Activated CD4-positive, alpha-beta T cell treated with anti-CD3 and anti-CD28 coated beads, Interleukin-2, amount 10 ng/mL, durations not matched to agents 7 days and 5 days (primary cell): Measurements from ENCODE around the gene TCTN1. TPM values are rescaled to one million over a fixed set of nuclear protein-coding genes. Genes with fewer than 3 reads are reported as not detected.
"Not testable (repeated sequence)": the region's sequence is repeated elsewhere in the genome, so short reads cannot be mapped to it uniquely, and the experiment has no call there.

Experiments
- CTCF ChIA-PET: fragments of 350-600 bp; sonication (Branson Sonifier 250); formaldehyde crosslinking; loops from one replicate; lab custom pipeline; 2021; ENCODE audit warnings: antibody characterized with exemption; lab: Charles Lee
- POLR2A ChIA-PET: fragments of 350-600 bp; sonication (Branson Sonifier 250); formaldehyde crosslinking; loops from one replicate; lab custom pipeline; 2021; ENCODE audit warnings: antibody characterized with exemption; lab: Charles Lee
- DNase-seq: peaks from one replicate; pipeline ENCODE4 v3.0.0-alpha.2; 2020
- H3K27ac Mint-ChIP-seq: one replicate; pipeline ENCODE4 v1.8.0; 2021; ENCODE audit warnings: mild to moderate bottlenecking, moderate library complexity, mixed read lengths
- H3K27me3 Mint-ChIP-seq: one replicate; pipeline ENCODE4 v1.8.0; 2021; ENCODE audit warnings: mixed read lengths
- H3K36me3 Mint-ChIP-seq: one replicate; pipeline ENCODE4 v1.8.0; 2021; ENCODE audit warnings: low read depth, mixed read lengths
- H3K4me1 Mint-ChIP-seq: one replicate; pipeline ENCODE4 v1.8.0; 2021; ENCODE audit warnings: mixed read lengths
- H3K4me3 Mint-ChIP-seq: one replicate; pipeline ENCODE4 v1.8.0; 2021; ENCODE audit warnings: mild to moderate bottlenecking, moderate library complexity, mixed read lengths
- H3K9me3 Mint-ChIP-seq: one replicate; pipeline ENCODE4 v1.8.0; 2021; ENCODE audit warnings: mixed read lengths
- total RNA-seq, 2 experiments: library from RNA; stranded (reverse); gene quantifications; one replicate each; pipeline ENCODE4 v1.2.3, GENCODE V29; 2021

TCTN1 gene
- total RNA-seq: 1 to 10 TPM; 4.3 to 5.2 TPM

DNA sequence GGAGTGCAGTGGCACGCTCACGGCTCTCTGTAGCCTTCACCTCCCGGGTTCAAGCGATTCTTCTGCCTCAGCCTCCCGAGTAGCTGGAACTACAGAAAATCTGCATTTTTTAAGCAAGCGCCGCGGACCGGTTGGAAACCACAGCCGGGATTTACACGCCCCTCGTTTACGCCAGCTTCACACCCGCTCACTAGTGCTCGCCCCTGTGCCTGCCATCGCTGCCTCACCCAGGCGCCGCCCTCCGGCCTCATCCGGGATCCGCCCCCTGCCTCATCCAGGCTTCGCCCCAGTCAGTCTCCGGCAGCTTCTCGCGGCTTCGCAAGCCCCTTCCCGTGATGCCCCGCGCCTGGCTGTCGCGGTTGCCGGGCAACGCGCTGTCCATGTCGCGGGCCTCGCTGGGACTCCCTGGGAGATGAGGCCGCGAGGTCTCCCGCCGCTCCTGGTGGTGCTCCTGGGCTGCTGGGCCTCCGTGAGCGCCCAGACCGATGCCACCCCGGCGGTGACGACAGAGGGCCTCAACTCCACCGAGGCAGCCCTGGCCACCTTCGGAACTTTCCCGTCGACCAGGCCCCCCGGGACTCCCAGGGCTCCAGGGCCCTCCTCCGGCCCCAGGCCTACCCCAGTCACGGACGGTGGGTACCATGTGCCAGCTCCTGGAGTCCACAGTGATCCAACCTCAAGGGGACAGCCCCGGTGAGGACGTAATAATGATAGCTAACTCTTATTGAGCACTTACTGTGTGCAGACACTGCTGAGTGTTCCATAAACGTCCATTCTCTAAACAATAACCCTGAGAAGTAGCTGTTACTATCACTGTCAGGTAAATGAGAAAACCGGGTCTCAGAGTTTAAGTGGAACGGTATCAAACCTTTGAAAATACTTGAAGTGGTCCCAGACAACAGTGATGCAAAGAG is at the start of gene TCTN1:
Gene TCTN1, plus strand, starts transcription at position 359 of the 914 bp plus-strand sequence. Its CDS starts 54 bp downstream, at position 413.
- no peaks in the 10 kb centered on the region for H3K9me3 Mint-ChIP-seq

DNA sequence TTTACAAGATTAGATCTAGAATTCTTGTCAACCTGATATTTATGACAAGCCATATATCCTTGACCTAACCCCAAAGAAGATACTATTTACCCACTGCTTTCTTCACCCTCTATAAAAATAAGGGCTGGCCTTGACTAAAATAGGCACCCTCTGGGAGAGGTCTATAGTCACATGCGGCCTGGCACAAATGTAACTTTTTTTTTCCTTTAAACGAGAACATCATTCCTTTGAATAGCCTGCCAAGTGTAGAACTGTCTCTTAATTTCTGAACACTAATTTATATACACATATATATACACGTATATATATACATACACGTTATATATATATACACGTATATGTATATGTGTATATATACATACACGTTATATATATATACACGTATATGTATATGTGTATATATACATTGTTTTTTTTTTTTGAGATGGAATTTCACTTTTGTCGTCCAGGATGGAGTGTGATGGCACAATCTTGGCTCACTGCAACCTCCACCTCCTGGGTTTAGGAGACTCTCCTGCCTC is 49.4 kb upstream of the TCTN1 start:
- ChIA-PET POLR2A (no interaction called here), CTCF (interaction anchor here (1.2 to 1.6 kb wide), 3 partner anchors 16 to 115 kb away, joined by 3 to 4 read pairs (median 3); partner anchors contain the start of gene ARPC3)
- peaks cover 27% of the 10 kb centered on the region for H3K36me3 Mint-ChIP-seq
- peaks cover 62% of the 10 kb centered on the region for H3K4me1 Mint-ChIP-seq
- H3K4me3 Mint-ChIP-seq: no peak overlapping the region
- H3K9me3 Mint-ChIP-seq: peaks cover 9% of the 10 kb centered on the region
- H3K27ac Mint-ChIP-seq: peak overlapping the region; percentile 54
- no peak for DNase-seq
- no peaks in the 10 kb centered on the region for H3K27me3 Mint-ChIP-seq

More for the DNA sequence above, at the start of gene TCTN1:
- Mint-ChIP-seq H3K4me1 (peaks cover 15% of the 10 kb centered on the region), H3K27me3 (no peaks in the 10 kb centered on the region), H3K4me3 (peak within 1 kb of the TSS; percentile 83), H3K36me3 (no peaks in the 10 kb centered on the region), H3K27ac (peak within 1 kb of the TSS; percentile 93)
- DNase-seq: peak; percentile 98
- ChIA-PET CTCF (interaction anchor here (0.7 to 3.9 kb wide), 13 partner anchors 8 to 164 kb away, joined by 3 to 16 read pairs (median 5); partner anchors contain the start of genes ARPC3, FAM216A and GPN3), POLR2A (interaction anchor here (0.6 to 1.1 kb wide), 3 partner anchors 8 to 113 kb away, joined by 4 to 7 read pairs (median 5); partner anchors contain the start of gene VPS29)

DNA sequence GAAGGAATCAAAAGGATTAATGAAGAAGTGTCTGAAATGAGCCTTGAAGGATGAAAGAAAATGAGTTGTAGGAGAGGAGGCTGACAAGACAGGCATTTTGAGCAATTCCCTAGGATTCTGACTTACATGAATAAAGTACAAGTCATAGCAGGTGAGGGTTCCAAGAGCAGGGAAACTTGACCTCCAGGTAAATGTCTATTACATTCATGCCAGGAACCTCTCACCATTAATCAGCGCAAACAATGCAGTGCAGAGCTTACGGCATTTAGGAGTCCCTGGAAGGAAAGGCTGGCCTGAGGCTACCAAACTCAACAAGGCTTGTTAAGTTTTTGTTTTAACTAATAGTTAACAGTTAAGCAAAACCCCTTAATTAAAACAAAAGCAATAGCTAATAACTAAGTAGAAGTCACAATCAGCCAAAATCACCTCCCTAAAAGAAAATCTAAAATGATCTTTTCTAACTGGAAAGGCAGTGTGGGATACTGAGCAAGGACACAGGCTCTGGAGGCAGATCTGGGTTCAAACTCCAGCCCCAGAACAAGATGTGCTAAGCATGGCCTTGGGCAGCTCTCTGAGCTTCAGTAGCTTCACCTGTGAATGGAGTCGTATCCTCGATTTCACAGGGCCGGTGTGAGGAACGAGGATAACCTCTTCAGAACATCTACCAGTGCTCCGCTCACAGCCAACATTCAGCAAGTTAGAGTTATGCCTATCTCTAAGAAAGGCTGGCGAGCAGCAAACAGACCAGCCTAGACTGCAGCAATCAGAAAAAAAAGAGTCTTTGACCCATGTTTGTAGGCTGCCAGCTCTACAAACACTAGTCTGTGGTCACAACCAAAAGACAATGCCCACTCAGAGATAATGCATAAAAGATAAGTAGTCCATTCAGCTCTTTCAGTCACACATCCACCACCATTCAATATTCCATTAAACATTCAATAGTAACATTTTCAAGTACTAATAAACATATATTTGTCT is 47.7 kb upstream of the TCTN1 start:
- no peak for DNase-seq
- Mint-ChIP-seq H3K27me3 (no peaks in the 10 kb centered on the region), H3K9me3 (peaks cover 15% of the 10 kb centered on the region), H3K27ac (peak overlapping the region; percentile 2), H3K4me1 (peaks cover 56% of the 10 kb centered on the region), H3K4me3 (no peak overlapping the region), H3K36me3 (peaks cover 31% of the 10 kb centered on the region)
- CTCF ChIA-PET: interaction anchor here (1.0 to 2.4 kb wide), 7 partner anchors 8 to 116 kb away, joined by 3 to 9 read pairs (median 3); partner anchors contain the start of gene ARPC3
- POLR2A ChIA-PET: no interaction called here

- H3K27me3 Mint-ChIP-seq: no peaks in the 10 kb centered on the region
- no peak for DNase-seq
- H3K36me3 Mint-ChIP-seq: peaks cover 40% of the 10 kb centered on the region
- H3K4me1 Mint-ChIP-seq: peaks cover 50% of the 10 kb centered on the region
- no peak overlapping the region for H3K27ac Mint-ChIP-seq
- ChIA-PET POLR2A (no interaction called here), CTCF (interaction anchor here (1.0 to 2.4 kb wide), 5 partner anchors 13 to 34 kb away, joined by 3 to 9 read pairs (median 5); no protein-coding TSS in a partner anchor)
- H3K9me3 Mint-ChIP-seq: peaks cover 23% of the 10 kb centered on the region
- H3K4me3 Mint-ChIP-seq: no peak overlapping the region
Observed at GRCh38 chr12:110566993-110567392, 46.9 kb upstream of the TCTN1 start.

- Mint-ChIP-seq H3K36me3 (peaks cover 50% of the 10 kb centered on the region), H3K27ac (no peak overlapping the region)
- CTCF ChIA-PET: interaction anchor here (0.6 to 1.0 kb wide), 2 partner anchors 10 to 438 kb away, joined by 3 read pairs; no protein-coding TSS in a partner anchor
Observed at GRCh38 chr12:110568752-110569151, 45.2 kb upstream of the TCTN1 start.

DNA sequence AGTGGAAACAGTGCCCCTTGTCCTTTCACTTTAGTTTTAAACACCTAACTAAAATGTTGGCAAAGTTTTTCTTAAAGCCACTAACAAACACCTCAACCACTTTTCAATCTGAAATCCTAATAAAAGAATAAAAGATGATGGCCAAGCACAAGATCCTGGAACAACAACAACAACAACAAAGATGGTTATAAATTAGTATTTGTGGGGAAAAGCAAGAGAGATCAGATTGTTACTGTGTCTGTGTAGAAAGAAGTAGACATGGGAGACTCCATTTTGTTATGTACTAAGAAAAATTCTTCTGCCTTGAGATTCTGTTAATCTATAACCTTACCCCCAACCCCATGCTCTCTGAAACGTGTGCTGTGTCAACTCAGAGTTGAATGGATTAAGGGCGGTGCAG is 44.1 kb upstream of the TCTN1 start:
- H3K27ac Mint-ChIP-seq, DNase-seq, H3K4me3 Mint-ChIP-seq, H3K27me3 Mint-ChIP-seq, POLR2A ChIA-PET: not testable (repeated sequence)
- CTCF ChIA-PET: interaction anchor here (1.0 kb wide), 1 partner anchor 9 kb away, joined by 3 read pairs; no protein-coding TSS in a partner anchor
- peaks cover 30% of the 10 kb centered on the region for H3K9me3 Mint-ChIP-seq
- H3K36me3 Mint-ChIP-seq: peaks cover 50% of the 10 kb centered on the region
- H3K4me1 Mint-ChIP-seq: peaks cover 29% of the 10 kb centered on the region

More at GRCh38 chr12:110568752-110569151, 45.2 kb upstream of the TCTN1 start:
- H3K27me3 Mint-ChIP-seq: no peaks in the 10 kb centered on the region
- H3K4me3 Mint-ChIP-seq: no peak overlapping the region
- DNase-seq: no peak
- peaks cover 30% of the 10 kb centered on the region for H3K9me3 Mint-ChIP-seq
- peaks cover 37% of the 10 kb centered on the region for H3K4me1 Mint-ChIP-seq
- POLR2A ChIA-PET: no interaction called here

GRCh38 chr12:110570798-110571197 is 43.1 kb upstream of the TCTN1 start:
- H3K36me3 Mint-ChIP-seq: peaks cover 50% of the 10 kb centered on the region
- CTCF ChIA-PET: interaction anchor here (1.5 kb wide), 1 partner anchor 11 kb away, joined by 3 read pairs; no protein-coding TSS in a partner anchor
- H3K27me3 Mint-ChIP-seq, H3K27ac Mint-ChIP-seq, DNase-seq, H3K4me3 Mint-ChIP-seq, POLR2A ChIA-PET: not testable (repeated sequence)
- peaks cover 37% of the 10 kb centered on the region for H3K4me1 Mint-ChIP-seq
- peaks cover 30% of the 10 kb centered on the region for H3K9me3 Mint-ChIP-seq

DNA sequence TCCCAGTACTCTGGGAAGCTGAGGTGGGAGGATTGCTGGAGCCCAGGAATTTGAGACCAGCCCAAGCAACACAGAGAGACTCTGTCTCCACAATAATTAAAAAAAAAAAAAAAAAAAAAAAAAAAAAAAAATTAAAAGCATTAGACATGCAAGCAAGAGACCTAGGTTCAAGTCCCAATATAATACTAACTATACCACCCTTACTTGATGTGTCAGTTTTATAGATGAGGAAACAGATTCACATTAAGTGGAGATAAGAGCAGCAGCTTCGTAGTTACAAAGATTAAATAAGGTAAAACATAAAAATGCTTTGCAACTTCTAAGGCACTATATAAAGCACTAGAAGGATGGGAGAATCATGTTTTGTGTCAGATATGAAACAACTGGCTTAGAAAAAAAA is 39.9 kb upstream of the TCTN1 start:
- H3K4me3 Mint-ChIP-seq: no peak overlapping the region
- ChIA-PET CTCF (interaction anchor here (0.6 to 1.6 kb wide), 8 partner anchors 8 to 241 kb away, joined by 3 to 5 read pairs (median 4); partner anchors contain the start of genes ARPC3 and FAM216A), POLR2A (no interaction called here)
- no peak for DNase-seq
- peaks cover 43% of the 10 kb centered on the region for H3K36me3 Mint-ChIP-seq
- H3K27me3 Mint-ChIP-seq: no peaks in the 10 kb centered on the region
- no peak overlapping the region for H3K27ac Mint-ChIP-seq
- peaks cover 24% of the 10 kb centered on the region for H3K9me3 Mint-ChIP-seq
- peaks cover 44% of the 10 kb centered on the region for H3K4me1 Mint-ChIP-seq

- DNase-seq, POLR2A ChIA-PET, H3K27me3 Mint-ChIP-seq, H3K4me3 Mint-ChIP-seq, H3K27ac Mint-ChIP-seq: not testable (repeated sequence)
- CTCF ChIA-PET: interaction anchor here (0.6 to 1.6 kb wide), 10 partner anchors 9 to 240 kb away, joined by 3 to 4 read pairs (median 3); partner anchors contain the start of gene FAM216A
- H3K4me1 Mint-ChIP-seq: peaks cover 49% of the 10 kb centered on the region
- peaks cover 43% of the 10 kb centered on the region for H3K36me3 Mint-ChIP-seq
- H3K9me3 Mint-ChIP-seq: peaks cover 18% of the 10 kb centered on the region
Observed at GRCh38 chr12:110574717-110575230, 39.2 kb upstream of the TCTN1 start.

DNA sequence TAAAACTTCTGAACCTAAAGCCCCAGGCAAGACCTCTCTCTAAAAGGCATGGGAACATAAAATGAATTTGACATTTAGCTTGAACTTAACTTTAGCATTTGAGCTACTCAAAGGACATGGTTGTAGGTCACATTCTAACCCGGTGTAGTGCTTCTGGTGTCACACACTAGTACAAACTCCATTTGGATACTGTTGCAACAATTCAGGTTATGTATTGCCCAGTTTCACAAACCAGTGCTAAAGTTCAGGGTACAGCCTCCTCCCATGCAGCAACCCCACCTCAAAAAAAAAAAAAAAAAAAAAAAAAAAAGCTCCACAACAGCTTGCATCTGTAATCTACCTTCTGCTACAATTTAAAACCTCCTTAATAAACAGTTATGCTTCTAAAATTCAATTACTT is 38.6 kb upstream of the TCTN1 start:
- Mint-ChIP-seq H3K27ac (no peak overlapping the region), H3K9me3 (peaks cover 17% of the 10 kb centered on the region)
- POLR2A ChIA-PET: interaction anchor here (0.6 kb wide), 1 partner anchor 10 kb away, joined by 4 read pairs; no protein-coding TSS in a partner anchor

GRCh38 chr12:110576504-110576903 is 37.4 kb upstream of the TCTN1 start:
- POLR2A ChIA-PET: no interaction called here
- peaks cover 65% of the 10 kb centered on the region for H3K4me1 Mint-ChIP-seq
- no peak overlapping the region for H3K4me3 Mint-ChIP-seq

More for the DNA sequence above, 38.6 kb upstream of the TCTN1 start:
- H3K4me1 Mint-ChIP-seq: peaks cover 54% of the 10 kb centered on the region
- CTCF ChIA-PET: interaction anchor here (0.8 to 1.6 kb wide), 7 partner anchors 12 to 125 kb away, joined by 3 to 5 read pairs (median 3); partner anchors contain the start of genes ARPC3 and FAM216A
- peaks cover 46% of the 10 kb centered on the region for H3K36me3 Mint-ChIP-seq
- H3K27me3 Mint-ChIP-seq: no peaks in the 10 kb centered on the region
- no peak overlapping the region for H3K4me3 Mint-ChIP-seq
- no peak for DNase-seq

More at GRCh38 chr12:110576504-110576903, 37.4 kb upstream of the TCTN1 start:
- Mint-ChIP-seq H3K9me3 (peaks cover 12% of the 10 kb centered on the region), H3K27ac (peak overlapping the region; percentile 58), H3K36me3 (peaks cover 45% of the 10 kb centered on the region), H3K27me3 (no peaks in the 10 kb centered on the region)
- no peak for DNase-seq
- CTCF ChIA-PET: interaction anchor here (1.3 to 1.4 kb wide), 2 partner anchors 10 to 15 kb away, joined by 3 to 5 read pairs; no protein-coding TSS in a partner anchor
